ENCODE measurements around the gene PDXP. TPM values are rescaled to one million over a fixed set of nuclear protein-coding genes. Genes with fewer than 3 reads are reported as not detected.

PDXP gene
- total and polyA plus RNA-seq, 2 of the 13 experiments (the other 11 are each of a cell fraction or from before 2014, with no cell fraction given), result 58.2 to 70.6 TPM

GRCh38 chr22:37674951-37675929 lies 16.7 kb downstream of the PDXP start, which contains the start of gene LGALS1 (continued):
- no peak; the same call in 1 of the 2 replicates for TF ChIP-seq ARID5B (CRISPR knock-in tag; IDR thresholded peaks at IDR 0.05)
- no peak for TF ChIP-seq ZBTB33 (CRISPR knock-in tag; IDR thresholded peaks at IDR 0.05)
- no peak for TF ChIP-seq ZNF138 (CRISPR knock-in tag; IDR thresholded peaks at IDR 0.05; ENCODE audit: low read depth)
- TF ChIP-seq KLF9 (CRISPR knock-in tag; IDR thresholded peaks at IDR 0.05; ENCODE audit: low read depth), result no peak
- TF ChIP-seq ZNF749 (CRISPR knock-in tag; IDR thresholded peaks at IDR 0.05; ENCODE audit: borderline replicate concordance), result no peak
- no peak for TF ChIP-seq PCBP2 (optimal IDR thresholded peaks at IDR 0.05; ENCODE audit: low read depth, low read length, poor library complexity, severe bottlenecking)
- peak; percentile 60 for TF ChIP-seq HNF1B (CRISPR knock-in tag; IDR thresholded peaks at IDR 0.05)
- no peak for TF ChIP-seq ZNF619 (CRISPR knock-in tag; IDR thresholded peaks at IDR 0.05)
- TF ChIP-seq, protein P1, sequence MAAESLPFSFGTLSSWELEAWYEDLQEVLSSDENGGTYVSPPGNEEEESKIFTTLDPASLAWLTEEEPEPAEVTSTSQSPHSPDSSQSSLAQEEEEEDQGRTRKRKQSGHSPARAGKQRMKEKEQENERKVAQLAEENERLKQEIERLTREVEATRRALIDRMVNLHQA (CRISPR knock-in tag; IDR thresholded peaks at IDR 0.05), result no peak
- TF ChIP-seq ZFP36L1 (CRISPR knock-in tag; IDR thresholded peaks at IDR 0.05), result no peak
- no peak for TF ChIP-seq ZBTB1 (CRISPR knock-in tag; IDR thresholded peaks at IDR 0.05; ENCODE audit: borderline replicate concordance)
- TF ChIP-seq ZNF747 (CRISPR knock-in tag; IDR thresholded peaks at IDR 0.05; ENCODE audit: borderline replicate concordance), result no peak
- TF ChIP-seq TEAD3 (CRISPR knock-in tag; optimal IDR thresholded peaks at IDR 0.05; ENCODE audit: borderline replicate concordance), result peak; percentile 79
- TF ChIP-seq, protein P2, sequence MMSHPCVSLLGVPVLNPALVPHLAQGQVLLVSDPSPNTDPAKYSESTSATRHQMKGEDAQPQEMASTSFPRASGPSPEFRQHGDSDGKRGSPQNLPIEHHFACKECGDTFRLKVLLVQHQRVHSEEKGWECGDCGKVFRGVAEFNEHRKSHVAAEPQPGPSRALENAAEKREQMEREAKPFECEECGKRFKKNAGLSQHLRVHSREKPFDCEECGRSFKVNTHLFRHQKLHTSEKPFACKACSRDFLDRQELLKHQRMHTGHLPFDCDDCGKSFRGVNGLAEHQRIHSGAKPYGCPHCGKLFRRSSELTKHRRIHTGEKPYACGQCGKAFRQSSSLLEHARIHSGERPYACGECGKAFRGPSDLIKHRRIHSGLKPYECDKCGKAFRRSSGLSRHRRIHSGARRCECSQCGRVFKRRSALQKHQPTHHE (CRISPR knock-in tag; IDR thresholded peaks at IDR 0.05; ENCODE audit: borderline replicate concordance), result no peak
- no peak for TF ChIP-seq TCF7 (IDR thresholded peaks at IDR 0.05; ENCODE audit: low read depth)
- TF ChIP-seq, protein P3, sequence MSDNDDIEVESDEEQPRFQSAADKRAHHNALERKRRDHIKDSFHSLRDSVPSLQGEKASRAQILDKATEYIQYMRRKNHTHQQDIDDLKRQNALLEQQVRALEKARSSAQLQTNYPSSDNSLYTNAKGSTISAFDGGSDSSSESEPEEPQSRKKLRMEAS (IDR thresholded peaks at IDR 0.05), result peak; percentile 49; the same call in 1 of the 2 replicates
- peak; percentile 5; the same call in 1 of the 2 replicates for TF ChIP-seq TFE3 (CRISPR knock-in tag; IDR thresholded peaks at IDR 0.05)

Measured in HepG2 (cell line).